ENCODE data around the gene TRAK1. TPM values are rescaled to one million over a fixed set of nuclear protein-coding genes. Genes with fewer than 3 reads are reported as not detected.

TRAK1 gene
- total and polyA plus RNA-seq, 2 of the 4 experiments (the other 2 are of a cell fraction) = 25.6 to 28.1 TPM

DNA sequence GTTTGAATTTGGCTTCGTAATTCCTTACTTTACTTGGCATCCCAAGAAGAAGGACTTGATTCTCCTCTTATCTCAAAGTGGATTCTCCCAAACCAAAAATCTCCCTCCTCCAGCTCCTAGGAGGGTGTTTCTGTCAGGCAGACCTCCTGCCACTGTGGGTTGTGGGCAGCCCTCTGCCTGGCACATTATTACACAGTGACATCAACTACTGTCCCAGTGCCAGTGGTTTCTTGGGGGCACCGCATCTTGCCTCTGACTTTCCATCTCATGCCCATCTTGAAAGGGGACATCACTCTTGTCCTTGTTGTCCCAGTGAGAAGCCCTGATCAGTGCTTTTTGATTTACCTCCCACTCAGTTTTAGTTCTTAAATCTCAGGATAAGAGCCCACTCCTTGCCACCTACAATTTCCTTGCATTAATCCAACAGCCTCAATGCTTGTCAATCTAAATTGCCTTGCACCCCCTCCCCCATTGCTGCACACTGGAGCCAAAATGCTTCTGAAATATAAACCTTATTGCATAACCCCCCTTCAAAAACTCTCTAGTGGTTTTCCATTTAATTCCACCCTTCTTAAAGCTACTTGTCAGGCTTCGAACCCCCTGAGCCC, 81.0 kb downstream of the TRAK1 start:
- no peak overlapping the region for H3K9ac ChIP-seq (ENCODE audit: low read depth, low read length)
- H3K14ac ChIP-seq (replicated peaks; ENCODE audit: low read depth, low read length) = no peak overlapping the region
- no peak overlapping the region for H3K4ac ChIP-seq (ENCODE audit: low read depth, low read length)
- BruUV-seq (replicated peaks) = no TSS peak
- no peak overlapping the region for H3K23ac ChIP-seq (ENCODE audit: low read depth, low read length)
- TF ChIP-seq, protein P1, sequence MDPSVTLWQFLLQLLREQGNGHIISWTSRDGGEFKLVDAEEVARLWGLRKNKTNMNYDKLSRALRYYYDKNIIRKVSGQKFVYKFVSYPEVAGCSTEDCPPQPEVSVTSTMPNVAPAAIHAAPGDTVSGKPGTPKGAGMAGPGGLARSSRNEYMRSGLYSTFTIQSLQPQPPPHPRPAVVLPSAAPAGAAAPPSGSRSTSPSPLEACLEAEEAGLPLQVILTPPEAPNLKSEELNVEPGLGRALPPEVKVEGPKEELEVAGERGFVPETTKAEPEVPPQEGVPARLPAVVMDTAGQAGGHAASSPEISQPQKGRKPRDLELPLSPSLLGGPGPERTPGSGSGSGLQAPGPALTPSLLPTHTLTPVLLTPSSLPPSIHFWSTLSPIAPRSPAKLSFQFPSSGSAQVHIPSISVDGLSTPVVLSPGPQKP (IDR thresholded peaks at IDR 0.05; ENCODE audit: borderline replicate concordance, low read depth, low read length) = no peak
- TF ChIP-seq CEBPB (IDR thresholded peaks at IDR 0.05; ENCODE audit: low read depth, low read length) (no peak), MXI1 (IDR thresholded peaks at IDR 0.05; ENCODE audit: borderline replicate concordance, low read depth, low read length) (no peak), MAFK (IDR thresholded peaks at IDR 0.05; ENCODE audit: low read depth, low read length) (no peak), RAD21 (IDR thresholded peaks at IDR 0.05; ENCODE audit: low read length) (no peak), RFX5 (IDR thresholded peaks at IDR 0.05; ENCODE audit: low read depth, low read length) (no peak), NFE2L2 (IDR thresholded peaks at IDR 0.05; ENCODE audit: low read depth, low read length) (no peak), BHLHE40 (IDR thresholded peaks at IDR 0.05; ENCODE audit: low read depth, low read length) (no peak), FOS (IDR thresholded peaks at IDR 0.05; ENCODE audit: low read depth, low read length) (no peak), SMC3 (IDR thresholded peaks at IDR 0.05; ENCODE audit: low read depth, low read length) (no peak), RCOR1 (IDR thresholded peaks at IDR 0.05; ENCODE audit: insufficient replicate concordance, low read length) (no peak)
- ATAC-seq (ENCODE audit: low read depth) (no peak), DNase-seq (no peak)
- H2AFZ ChIP-seq (replicated peaks; ENCODE audit: low read length, poor library complexity) = no peak overlapping the region
- H4K8ac ChIP-seq (ENCODE audit: low read depth in 2 of 2, low read length in 2 of 2) = no peak overlapping the region
- ChIA-PET POLR2A (ENCODE audit: unreplicated experiment) (no interaction called here), CTCF (no interaction called here)
- H3K36me3 ChIP-seq (ENCODE audit: control insufficient read depth, insufficient read depth, low read length) = 0 out of 2 replicates have a peak, but pooled peaks cover 1% of the 10 kb centered on the region
- no peaks in the 10 kb centered on the region for H3K9me3 ChIP-seq (ENCODE audit: control insufficient read depth, insufficient read depth, low read length)
- no peak overlapping the region for H3K4me3 ChIP-seq (ENCODE audit: insufficient read depth, low read depth, low read length)
- H4K20me1 ChIP-seq (ENCODE audit: insufficient read depth, low read length) = no peaks in the 10 kb centered on the region
- H3K9me1 ChIP-seq (ENCODE audit: insufficient read depth, low read length) = peaks cover 6% of the 10 kb centered on the region; the same call in 1 of the 2 replicates
- no peak overlapping the region for H4K5ac ChIP-seq (ENCODE audit: low read depth, low read length)
- WGBS, 2 experiments (ENCODE audit: extremely low coverage in 2 of 2, insufficient read length in 1 of 2) = 80% methylated on average over 1 of the region's 3 CpGs; no CpG with 5 or more reads in 1 of the 2 experiments
- H2BK15ac ChIP-seq (ENCODE audit: low read depth, low read length) = no peak overlapping the region
- no peak overlapping the region for H3K56ac ChIP-seq (ENCODE audit: extremely low read depth, insufficient read depth, low read length)
- H2AK9ac ChIP-seq (replicated peaks; ENCODE audit: low read depth, low read length, poor library complexity) = peak overlapping the region; percentile 62
- H3K79me1 ChIP-seq (ENCODE audit: low read depth in 1 of 2, low read length in 2 of 2) = peaks cover 12 to 26% of the 10 kb centered on the region in 2 experiments; a peak in 3 of 4 replicates
- intact Hi-C loops (cut with micrococcal nuclease) = no loop called here
- no peak overlapping the region for H2BK5ac ChIP-seq (ENCODE audit: low read depth, low read length, poor library complexity, severe bottlenecking)
- dilution Hi-C loops (cut with HindIII; ENCODE audit: low sequenced_read_pairs, unreplicated experiment) = no loop called here
- H2BK20ac ChIP-seq (ENCODE audit: low read depth, low read length) = no peak overlapping the region
- no peak overlapping the region for H2BK120ac ChIP-seq (ENCODE audit: low read depth, low read length)
- no peak overlapping the region for H3K4me2 ChIP-seq (ENCODE audit: low read depth, low read length)
- in situ Hi-C loops (cut with MboI; ENCODE audit: low sequenced_read_pairs) = no loop called here
- no peaks in the 10 kb centered on the region for H3K27me3 ChIP-seq (ENCODE audit: control insufficient read depth, insufficient read depth, low read length)
- no peak overlapping the region for H3K18ac ChIP-seq (ENCODE audit: low read depth, low read length)
- H2AK5ac ChIP-seq (ENCODE audit: low read depth, low read length) = no peak overlapping the region
- no peaks in the 10 kb centered on the region; the same call in 1 of the 2 replicates for H3K4me1 ChIP-seq (ENCODE audit: control insufficient read depth, insufficient read depth, low read length)
- no peak overlapping the region for H4K91ac ChIP-seq (ENCODE audit: insufficient read depth, low read depth, low read length)
- no peak overlapping the region for H3K27ac ChIP-seq (ENCODE audit: insufficient read depth, low read length)
